ENCODE results near the gene CLEC9A. TPM values are rescaled to one million over a fixed set of nuclear protein-coding genes. Genes with fewer than 3 reads are reported as not detected.

CLEC9A gene
- under 1 TPM in 3 of 9 donors, not detected in 6; 0.14 to 0.23 (median 0.22) TPM for total RNA-seq
- polyA plus RNA-seq: under 1 TPM in 2 of 3 donors, not detected in 1; 0.07 to 0.10 TPM
- long read RNA-seq, donor 1: 0 reads
- long read RNA-seq, donor 2: 0 reads
- long read RNA-seq, donor 3: 0 reads
- long read RNA-seq, donor 4: 0 reads
- long read RNA-seq, donor 5: 0 reads
- long read RNA-seq, donor 6: 0 reads
- long read RNA-seq, donor 7: 0 reads
- long read RNA-seq, donor 8: 0 reads
- long read RNA-seq, donor 9: 0 reads
- long read RNA-seq, donor 10: 0 reads

DNA sequence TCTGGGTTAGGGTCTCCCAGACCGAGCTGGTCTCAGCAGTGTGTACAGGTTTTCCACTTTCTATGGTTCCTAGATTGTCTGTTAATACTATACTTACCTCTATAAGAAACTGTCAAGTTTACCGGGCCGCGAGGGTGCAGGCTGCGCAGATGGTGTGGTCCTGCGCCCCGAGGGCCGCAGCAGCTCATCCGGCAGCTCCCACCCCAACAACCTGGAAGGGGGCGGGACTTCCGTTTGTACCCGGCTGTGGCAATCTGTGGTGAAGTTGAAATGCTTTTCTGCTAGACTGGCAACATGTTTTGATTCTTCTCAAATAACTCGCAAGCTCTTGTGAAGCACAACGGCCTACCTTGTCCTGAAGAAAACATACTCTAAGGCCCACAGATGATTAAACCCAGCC, at the start of gene CLEC9A:
Gene CLEC9A, plus strand, starts transcription at position 237 of the 400 bp plus-strand sequence. CDS start 22,006 bp downstream, outside the sequence.
- H3K36me3 ChIP-seq (replicated peaks in 1 of 2): no peaks in the 10 kb centered on the region
- 89 to 93% (median 90%) methylated on average over 14 of the region's 14 CpGs for WGBS, 4 donors
- no peak within 1 kb of the TSS for H3K4me3 ChIP-seq
- no peaks in the 10 kb centered on the region for H3K9me3 ChIP-seq (replicated peaks in 1 of 3)
- no peak for DNase-seq
- no peak within 1 kb of the TSS for H3K27ac ChIP-seq
- H3K27me3 ChIP-seq: no peaks in the 10 kb centered on the region
- intact Hi-C loops (cut with DNase I): loop anchor here in 1 of 2 donors (10.0 kb wide), 1 partner anchor 104 kb away; the partner anchor contains the start of gene CLEC7A
- H3K4me1 ChIP-seq (replicated peaks in 1 of 2): no peaks in the 10 kb centered on the region
- TF ChIP-seq CTCF (IDR thresholded peaks at IDR 0.05) (no peak), POLR2A (IDR thresholded peaks at IDR 0.05) (no peak)

GRCh38 chr12:9991876-9992275, 38.6 kb upstream of the CLEC9A start:
- DNase-seq: no peak
- Histone ChIP-seq H3K4me1 (replicated peaks in 1 of 2) (no peaks in the 10 kb centered on the region), H3K27ac (no peak overlapping the region), H3K4me3 (no peak overlapping the region), H3K27me3 (no peaks in the 10 kb centered on the region), H3K36me3 (replicated peaks in 1 of 2) (no peaks in the 10 kb centered on the region), H3K9me3 (replicated peaks in 1 of 3) (no peaks in the 10 kb centered on the region)
- intact Hi-C loops (cut with DNase I): no loop called here
- no peak for TF ChIP-seq CTCF (IDR thresholded peaks at IDR 0.05)
- no peak for TF ChIP-seq POLR2A (IDR thresholded peaks at IDR 0.05)
- WGBS, 4 donors: 56 to 68% (median 64%) methylated on average over 3 of the region's 3 CpGs

GRCh38 chr12:9992296-9992695, 38.2 kb upstream of the CLEC9A start:
- no peak overlapping the region for H3K4me3 ChIP-seq
- no peaks in the 10 kb centered on the region for H3K27me3 ChIP-seq
- no peaks in the 10 kb centered on the region for H3K4me1 ChIP-seq (replicated peaks in 1 of 2)
- H3K27ac ChIP-seq: no peak overlapping the region
- no peaks in the 10 kb centered on the region for H3K36me3 ChIP-seq (replicated peaks in 1 of 2)
- WGBS, 4 donors: 61 to 71% (median 65%) methylated on average over 4 of the region's 4 CpGs
- TF ChIP-seq POLR2A (IDR thresholded peaks at IDR 0.05) (no peak), CTCF (IDR thresholded peaks at IDR 0.05) (no peak)
- DNase-seq: no peak
- H3K9me3 ChIP-seq (replicated peaks in 1 of 3): no peaks in the 10 kb centered on the region
- intact Hi-C loops (cut with DNase I): no loop called here

DNA sequence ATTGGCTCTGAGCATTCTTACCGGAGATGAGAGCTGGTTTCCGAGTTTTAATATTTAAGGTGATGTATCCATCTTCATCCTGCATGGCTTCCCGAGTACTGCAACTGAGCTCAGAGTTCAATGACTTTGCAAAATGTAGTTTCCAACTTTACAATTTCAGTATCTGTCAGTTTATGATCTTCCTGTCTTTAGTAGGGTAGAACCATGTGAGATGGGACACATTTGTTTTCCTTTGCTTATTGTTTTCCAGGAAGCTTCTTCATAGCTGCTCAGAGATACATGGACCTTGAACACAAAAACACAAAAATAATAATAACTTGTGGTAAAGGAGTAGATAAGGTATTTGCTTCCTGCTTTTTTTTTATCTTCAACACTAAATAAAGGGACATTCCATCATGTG, 31.5 kb upstream of the CLEC9A start, which contains the start of gene CLEC1B:
Gene CLEC1B, minus strand, starts transcription at position 106 of the 400 bp plus-strand sequence. Its CDS starts 21 bp downstream, at position 85.
- no peaks in the 10 kb centered on the region for H3K27me3 ChIP-seq
- no peak for DNase-seq
- TF ChIP-seq CTCF (IDR thresholded peaks at IDR 0.05): no peak
- TF ChIP-seq POLR2A (IDR thresholded peaks at IDR 0.05): no peak
- no peaks in the 10 kb centered on the region for H3K4me1 ChIP-seq (replicated peaks in 1 of 2)
- no peak within 1 kb of the TSS for H3K27ac ChIP-seq
- no peak within 1 kb of the TSS for H3K4me3 ChIP-seq
- H3K9me3 ChIP-seq (replicated peaks in 1 of 3): no peaks in the 10 kb centered on the region
- 73 to 83% (median 80%) methylated on average over 3 of the region's 3 CpGs for WGBS, 4 donors
- no peaks in the 10 kb centered on the region for H3K36me3 ChIP-seq (replicated peaks in 1 of 2)
- intact Hi-C loops (cut with DNase I): no loop called here
